ENCODE measurements around the gene SAP30BP.

The SAP30BP gene

DNA sequence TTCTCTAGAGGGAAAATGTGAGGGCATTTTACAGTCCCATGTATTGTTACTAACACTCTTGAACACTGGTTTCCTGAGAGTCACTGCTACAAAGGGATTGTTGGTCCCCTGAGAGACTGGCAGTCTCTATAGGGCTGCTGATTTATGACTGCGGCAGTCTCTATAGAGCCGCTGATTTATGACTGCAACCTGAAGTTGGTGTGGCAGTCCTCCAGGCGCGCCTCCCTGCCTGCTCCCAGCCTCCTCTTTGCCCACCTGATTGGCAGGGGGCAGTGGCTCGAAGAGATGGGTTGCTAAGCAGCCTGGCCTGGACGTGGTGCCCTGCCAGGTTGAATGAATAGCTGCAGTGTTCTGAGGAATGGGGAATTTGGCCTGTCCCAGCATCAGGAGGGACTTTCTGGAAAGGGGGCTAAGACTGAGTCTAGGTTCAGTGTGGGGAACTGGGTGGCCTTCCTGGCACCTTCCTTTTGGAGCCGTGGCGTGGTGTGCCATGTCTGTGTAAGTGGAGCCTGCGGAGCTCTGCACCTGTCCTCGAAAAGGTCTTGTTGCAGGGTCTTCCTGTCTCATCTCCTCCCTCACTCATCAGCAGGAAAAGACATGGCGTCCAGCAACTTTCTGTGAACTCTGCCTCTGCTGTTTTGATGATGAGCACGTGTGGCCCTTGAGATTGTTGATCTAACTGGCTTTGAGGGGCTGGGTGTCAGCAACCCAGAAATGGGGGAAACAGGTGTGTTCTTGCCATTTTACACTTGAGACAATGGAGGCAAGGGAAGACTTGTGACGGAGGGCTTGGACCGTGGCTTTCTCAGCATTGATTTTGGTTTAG is 24.9 kb downstream of the SAP30BP start:
- DNase-seq: no peak

- DNase-seq: no peak
Measured at GRCh38 chr17:75692976-75693375, 25.8 kb downstream of the SAP30BP start.

GRCh38 chr17:75693500-75694481 is 26.7 kb downstream of the SAP30BP start:
- no peak for DNase-seq

DNA sequence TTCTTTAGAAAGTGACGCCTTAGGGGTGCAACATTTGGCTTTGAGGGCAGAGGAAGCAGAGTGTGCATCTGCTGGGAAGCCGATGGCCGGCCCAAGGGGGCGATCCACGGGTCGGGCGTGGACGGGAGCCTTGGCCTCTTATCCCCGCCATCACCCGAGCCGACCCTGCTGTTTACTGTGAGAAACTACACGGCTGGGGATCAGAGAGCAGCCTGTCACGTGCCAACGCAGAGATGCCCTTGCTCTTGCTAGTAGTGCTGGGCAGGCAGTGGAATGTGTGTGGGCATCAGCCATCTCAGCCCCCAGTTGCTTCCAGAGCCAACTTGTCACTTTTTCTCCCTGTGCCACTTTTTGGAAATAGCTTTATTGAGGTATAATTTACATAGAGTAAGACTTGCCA is 27.4 kb downstream of the SAP30BP start:
- no peak for DNase-seq

DNA sequence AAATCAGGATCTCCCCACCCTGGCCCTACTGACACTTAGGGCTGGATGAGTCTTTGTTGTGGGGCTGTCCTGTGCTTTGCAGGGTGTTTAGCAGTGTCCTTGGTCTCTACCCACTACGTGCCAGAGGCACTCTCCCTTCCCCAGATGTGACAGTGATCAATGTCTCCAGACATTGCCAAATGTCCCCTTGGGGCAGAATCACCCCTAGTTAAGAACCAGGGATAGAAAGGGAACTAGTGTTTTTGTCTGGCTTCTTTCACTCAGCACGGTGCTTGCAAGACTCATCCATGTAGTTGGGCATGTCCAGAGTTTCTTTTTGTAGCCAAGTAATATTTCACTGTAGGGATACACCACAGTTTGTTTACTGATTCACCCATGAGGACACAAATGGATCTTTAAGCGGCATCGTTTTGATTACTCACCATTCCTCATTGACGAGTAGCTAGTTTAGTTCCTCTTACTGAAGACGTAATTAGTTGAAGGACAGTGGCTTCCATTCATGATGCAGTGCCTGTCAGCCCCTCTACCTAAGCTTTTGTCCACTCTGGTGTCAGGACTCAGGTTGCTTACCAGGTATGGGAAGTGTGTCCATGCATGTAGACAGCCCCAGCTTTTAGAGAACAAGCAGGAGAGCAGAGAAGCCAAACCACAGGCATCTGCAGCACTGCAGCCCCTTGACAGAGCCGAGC is 28.1 kb downstream of the SAP30BP start:
- DNase-seq: no peak

DNA sequence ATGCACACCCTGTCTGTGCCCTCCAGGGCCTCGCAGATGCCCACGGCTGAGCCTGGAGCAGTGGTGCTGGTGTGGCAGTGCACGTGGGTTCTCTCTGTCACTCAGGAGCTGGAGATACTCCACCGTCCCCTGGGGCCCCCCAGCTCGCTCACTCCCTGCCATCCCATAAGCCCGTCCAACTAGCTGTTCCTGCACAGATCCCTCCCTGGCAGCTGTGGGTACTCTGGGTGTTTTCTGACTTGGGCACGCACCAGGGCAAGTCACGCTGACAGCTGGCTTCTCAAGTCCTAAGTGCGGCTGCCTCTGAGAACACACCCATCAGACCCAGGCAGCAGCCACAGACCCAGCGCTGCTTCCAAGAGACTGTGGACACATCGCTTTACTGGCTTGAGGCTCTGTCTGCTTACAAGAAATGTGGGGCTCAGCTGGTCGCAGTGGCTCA is 28.7 kb downstream of the SAP30BP start:
- DNase-seq: no peak

- DNase-seq: no peak
Measured at GRCh38 chr17:75697651-75698291, 30.6 kb downstream of the SAP30BP start.

DNA sequence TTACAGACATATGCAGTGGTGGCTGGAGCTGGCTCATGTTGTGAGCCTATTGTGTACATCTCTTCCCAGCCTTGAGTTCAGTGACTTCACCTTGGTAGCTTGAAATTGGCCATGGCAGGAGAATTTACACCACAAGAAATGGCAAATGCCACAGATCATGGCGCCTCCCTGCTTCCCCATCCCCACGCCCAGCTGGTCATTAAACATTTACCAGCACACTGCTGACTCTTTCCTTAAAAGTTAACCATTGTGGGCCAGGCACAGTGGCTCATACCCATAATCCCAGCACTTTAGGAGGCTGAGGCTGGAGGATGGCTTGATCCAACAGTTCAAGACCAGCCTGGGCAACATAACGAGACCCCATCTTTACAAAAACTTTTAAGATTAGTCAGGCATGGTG is 31.5 kb downstream of the SAP30BP start:
- DNase-seq: no peak

DNA sequence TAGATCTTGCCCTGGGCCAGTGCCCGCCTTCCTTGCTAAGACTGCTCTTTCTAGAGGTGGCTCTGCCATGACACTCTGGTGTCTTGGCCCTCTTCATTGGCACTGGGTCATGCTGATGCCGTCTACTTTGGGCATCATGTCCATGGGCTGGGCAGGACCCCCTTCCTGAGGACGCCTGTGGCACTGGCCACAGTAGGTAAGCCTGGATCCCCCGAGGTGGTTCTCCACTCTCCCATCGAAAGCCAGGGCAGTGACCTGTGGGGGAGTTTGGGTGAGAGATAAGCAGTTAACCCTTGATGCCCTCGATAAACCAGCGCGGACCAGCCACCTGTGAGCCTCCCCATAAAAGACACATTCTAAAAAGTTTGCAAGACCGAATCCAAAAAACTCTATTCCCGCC is 34.1 kb downstream of the SAP30BP start:
- no peak for DNase-seq

GRCh38 chr17:75703191-75703590 is 36.1 kb downstream of the SAP30BP start:
- no peak for DNase-seq

DNA sequence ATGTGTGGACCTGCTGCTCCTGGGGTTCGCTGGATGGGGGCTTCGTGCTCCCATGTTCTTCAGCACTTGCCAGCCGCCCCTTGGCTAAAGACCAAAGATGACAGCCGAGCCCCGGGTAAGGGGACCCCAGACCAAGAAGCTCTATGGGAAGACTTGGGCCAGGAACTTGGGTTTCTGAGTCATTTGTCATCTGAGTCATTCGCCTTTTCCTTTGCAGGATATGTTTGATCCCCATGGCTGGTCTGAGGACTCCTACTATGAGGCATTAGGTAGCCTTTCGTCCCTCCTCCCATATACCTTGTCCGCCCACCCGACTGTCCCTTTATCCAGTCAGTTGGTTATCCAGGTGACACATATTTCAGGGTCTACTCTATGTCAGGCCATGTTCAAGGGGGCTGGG is 36.5 kb downstream of the SAP30BP start:
- DNase-seq: no peak

- DNase-seq: no peak
Measured at GRCh38 chr17:75704963-75705875, 38.1 kb downstream of the SAP30BP start.

GRCh38 chr17:75706042-75706728 is 39.0 kb downstream of the SAP30BP start:
- no peak for DNase-seq

GRCh38 chr17:75707079-75707571 is 40.0 kb downstream of the SAP30BP start:
- no peak for DNase-seq

DNA sequence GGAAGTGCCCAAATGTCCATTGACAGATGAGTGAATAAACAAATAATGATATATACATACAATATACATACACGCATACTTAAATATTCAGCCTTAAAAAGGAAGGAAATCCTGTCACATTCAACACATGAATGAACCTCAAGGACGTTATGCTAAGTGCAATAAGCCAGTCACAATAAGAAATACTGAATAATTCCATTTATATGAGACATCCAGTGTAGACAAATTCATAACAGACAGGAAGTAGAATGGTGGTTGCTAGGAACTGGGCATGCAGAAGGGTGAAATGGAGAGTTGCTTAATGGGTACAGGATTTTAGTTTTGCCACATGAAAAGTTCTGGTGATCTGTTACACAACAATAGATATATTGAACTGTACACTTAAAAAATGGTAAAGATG is 45.3 kb downstream of the SAP30BP start:
- DNase-seq: no peak

GRCh38 chr17:75719732-75720131 is 52.6 kb downstream of the SAP30BP start:
- DNase-seq: no peak

DNA sequence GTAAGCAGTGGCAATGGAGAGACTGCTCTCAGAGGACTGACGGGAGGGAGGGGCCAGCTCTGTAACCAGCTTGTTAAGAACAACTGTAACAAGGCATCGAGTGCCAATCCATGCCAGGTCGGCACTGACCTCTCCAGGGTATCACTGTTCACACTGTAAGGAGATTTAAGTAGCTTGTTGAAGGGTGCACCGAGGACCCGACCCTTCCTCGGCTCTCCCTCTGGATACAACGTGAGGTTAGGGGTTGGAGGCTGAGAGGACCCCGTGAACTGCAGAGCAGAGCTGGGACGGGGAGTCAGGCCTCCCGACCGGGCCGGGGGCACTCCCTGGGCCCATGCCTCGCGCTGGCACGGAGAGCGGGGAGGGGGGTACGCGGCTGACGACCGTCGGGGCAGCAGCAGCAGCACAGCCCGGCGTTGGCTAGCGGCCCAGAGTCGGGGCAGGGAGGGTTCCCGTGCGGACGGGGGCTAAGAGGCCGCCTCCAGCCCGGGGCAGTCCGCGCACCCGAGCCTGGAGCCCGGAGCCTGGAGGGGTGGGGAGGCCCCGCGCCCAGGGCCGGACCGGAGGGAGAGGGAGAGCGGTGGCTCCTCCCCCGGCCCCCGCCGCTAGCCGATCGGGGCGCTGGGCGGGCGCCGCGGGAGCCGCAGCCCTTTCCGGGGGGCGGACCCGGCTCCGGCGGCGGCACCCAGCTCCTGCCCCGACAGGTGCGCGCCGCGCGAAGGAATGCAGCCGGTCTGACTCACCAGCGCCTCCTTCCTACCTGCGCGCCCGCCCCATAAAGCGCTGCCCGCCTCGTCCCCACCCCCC is 53.7 kb downstream of the SAP30BP start, which contains the start of gene ITGB4:
Gene ITGB4 (plus strand): TSS at position 804 of the 807 bp plus-strand sequence. CDS start 3,245 bp downstream, outside the sequence.
- no peak for DNase-seq

GRCh38 chr17:75721463-75722011 is 54.4 kb downstream of the SAP30BP start:
- DNase-seq: no peak

- DNase-seq: no peak
Measured at GRCh38 chr17:75722076-75722475, 54.9 kb downstream of the SAP30BP start.
